ENCODE measurements around the gene PTGDR.

DNA sequence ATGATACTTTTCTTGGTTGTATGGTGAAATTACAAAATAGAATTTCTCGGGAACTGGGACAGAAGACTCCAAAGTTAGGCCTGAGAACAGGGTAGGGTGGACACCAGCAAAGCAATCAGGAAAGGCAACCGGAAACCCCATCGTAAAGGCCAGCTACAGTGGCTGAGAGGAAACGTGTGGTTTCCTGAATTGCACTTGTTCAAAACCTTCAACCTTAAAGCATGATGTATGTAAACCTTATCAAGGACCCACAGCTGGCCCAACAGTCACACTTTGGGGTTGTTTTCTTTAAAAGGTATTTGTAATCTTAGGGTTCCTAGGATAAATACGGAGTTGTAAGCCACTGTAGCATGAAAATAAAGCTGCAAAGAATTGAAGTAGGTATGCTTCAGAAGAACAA lies 2.2 kb upstream of the PTGDR start:
- TF ChIP-seq, protein P1, sequence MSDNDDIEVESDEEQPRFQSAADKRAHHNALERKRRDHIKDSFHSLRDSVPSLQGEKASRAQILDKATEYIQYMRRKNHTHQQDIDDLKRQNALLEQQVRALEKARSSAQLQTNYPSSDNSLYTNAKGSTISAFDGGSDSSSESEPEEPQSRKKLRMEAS (IDR thresholded peaks at IDR 0.05; ENCODE audit: low read depth, low read length), result peak; percentile 32; the same call in 1 of the 2 replicates
- TF ChIP-seq, protein P2, sequence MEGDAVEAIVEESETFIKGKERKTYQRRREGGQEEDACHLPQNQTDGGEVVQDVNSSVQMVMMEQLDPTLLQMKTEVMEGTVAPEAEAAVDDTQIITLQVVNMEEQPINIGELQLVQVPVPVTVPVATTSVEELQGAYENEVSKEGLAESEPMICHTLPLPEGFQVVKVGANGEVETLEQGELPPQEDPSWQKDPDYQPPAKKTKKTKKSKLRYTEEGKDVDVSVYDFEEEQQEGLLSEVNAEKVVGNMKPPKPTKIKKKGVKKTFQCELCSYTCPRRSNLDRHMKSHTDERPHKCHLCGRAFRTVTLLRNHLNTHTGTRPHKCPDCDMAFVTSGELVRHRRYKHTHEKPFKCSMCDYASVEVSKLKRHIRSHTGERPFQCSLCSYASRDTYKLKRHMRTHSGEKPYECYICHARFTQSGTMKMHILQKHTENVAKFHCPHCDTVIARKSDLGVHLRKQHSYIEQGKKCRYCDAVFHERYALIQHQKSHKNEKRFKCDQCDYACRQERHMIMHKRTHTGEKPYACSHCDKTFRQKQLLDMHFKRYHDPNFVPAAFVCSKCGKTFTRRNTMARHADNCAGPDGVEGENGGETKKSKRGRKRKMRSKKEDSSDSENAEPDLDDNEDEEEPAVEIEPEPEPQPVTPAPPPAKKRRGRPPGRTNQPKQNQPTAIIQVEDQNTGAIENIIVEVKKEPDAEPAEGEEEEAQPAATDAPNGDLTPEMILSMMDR (IDR thresholded peaks at IDR 0.05; ENCODE audit: low read depth, low read length), result no peak
- no peak for TF ChIP-seq POLR2A (IDR thresholded peaks at IDR 0.05; ENCODE audit: extremely low read depth, insufficient read length)
- peak; percentile 37 for TF ChIP-seq MYC (IDR thresholded peaks at IDR 0.05; ENCODE audit: low read depth, low read length)
